ENCODE data around the gene FYB1.

FYB1 gene

GRCh38 chr5:39138892-39139291 lies 80.5 kb downstream of the FYB1 start:
- H3K9me3 ChIP-seq (ENCODE audit: control insufficient read depth in 2 of 2, low read length in 2 of 2), result no peaks in the 10 kb centered on the region
- H3K27ac ChIP-seq (ENCODE audit: low read length), result no peak overlapping the region
- no peaks in the 10 kb centered on the region for H3K36me3 ChIP-seq (ENCODE audit: control insufficient read depth in 2 of 2, insufficient read depth in 2 of 2, low read length in 2 of 2)
- H3K4me1 ChIP-seq (ENCODE audit: control insufficient read depth, insufficient read depth, low read length), result no peaks in the 10 kb centered on the region
- no peak overlapping the region for H3K4me3 ChIP-seq (ENCODE audit: low read length in 2 of 2)
- no peak overlapping the region for H3K9ac ChIP-seq (ENCODE audit: low read length in 2 of 2)
- H3K27me3 ChIP-seq (ENCODE audit: control insufficient read depth in 1 of 2, insufficient read depth in 2 of 2, low read length in 2 of 2), result no peaks in the 10 kb centered on the region

DNA sequence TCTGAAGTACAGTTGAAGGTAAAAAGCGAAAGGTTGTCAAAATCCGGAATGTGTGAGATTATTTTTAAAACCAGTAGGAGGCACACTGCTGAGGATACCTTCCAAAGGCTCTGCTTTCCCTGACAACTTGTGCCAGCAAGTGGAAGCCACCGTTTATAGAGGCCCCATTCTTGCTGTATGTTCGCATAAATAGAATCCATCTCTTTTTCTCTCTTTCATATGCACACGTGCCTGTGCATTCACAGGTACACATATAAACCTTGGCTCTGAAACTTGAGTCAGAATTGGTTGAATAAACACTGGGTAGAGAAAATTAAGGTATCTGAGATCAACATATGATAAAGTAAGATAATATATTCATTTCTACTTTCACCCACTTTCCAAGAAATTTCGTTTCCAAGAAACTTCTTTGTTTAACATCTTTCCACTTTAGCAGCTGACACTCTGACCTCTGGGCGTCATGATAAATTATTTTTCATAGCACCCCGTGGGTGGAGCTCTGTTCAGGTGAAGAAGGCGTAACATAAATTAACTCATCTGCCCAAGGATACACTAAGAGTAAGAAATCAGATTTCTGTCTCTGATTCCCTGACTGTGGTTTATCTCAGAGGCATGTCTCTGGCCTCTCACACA lies 81.4 kb downstream of the FYB1 start:
- H3K27ac ChIP-seq (ENCODE audit: low read length), result no peak overlapping the region
- H3K9ac ChIP-seq (ENCODE audit: low read length in 2 of 2), result no peak overlapping the region
- H3K27me3 ChIP-seq (ENCODE audit: control insufficient read depth in 1 of 2, insufficient read depth in 2 of 2, low read length in 2 of 2), result no peaks in the 10 kb centered on the region
- no peaks in the 10 kb centered on the region for H3K4me1 ChIP-seq (ENCODE audit: control insufficient read depth, insufficient read depth, low read length)
- H3K36me3 ChIP-seq (ENCODE audit: control insufficient read depth in 2 of 2, insufficient read depth in 2 of 2, low read length in 2 of 2), result no peaks in the 10 kb centered on the region
- H3K9me3 ChIP-seq (ENCODE audit: control insufficient read depth in 2 of 2, low read length in 2 of 2), result no peaks in the 10 kb centered on the region
- no peak overlapping the region for H3K4me3 ChIP-seq (ENCODE audit: low read length in 2 of 2)

DNA sequence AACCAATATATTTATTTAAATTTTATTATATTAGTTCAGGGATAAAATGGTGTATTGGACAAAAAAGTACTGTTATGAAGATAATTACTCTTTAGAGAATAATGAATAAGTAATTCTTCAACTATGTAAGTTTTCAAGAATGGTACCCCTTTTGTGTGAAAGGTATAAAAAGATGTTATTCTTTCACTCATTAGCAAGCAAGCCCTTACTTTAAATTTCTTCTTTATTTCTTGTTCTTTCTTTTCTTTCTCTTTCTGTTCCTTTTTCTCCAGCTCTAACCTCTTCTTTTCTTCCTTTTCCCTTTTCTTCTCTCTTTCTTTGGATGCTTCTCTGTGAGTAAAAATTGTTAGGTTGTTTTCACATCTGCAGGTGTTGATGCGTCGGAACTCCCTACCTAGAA lies 82.0 kb downstream of the FYB1 start:
- H3K9ac ChIP-seq (ENCODE audit: low read length in 2 of 2), result no peak overlapping the region
- H3K27ac ChIP-seq (ENCODE audit: low read length), result no peak overlapping the region
- no peaks in the 10 kb centered on the region for H3K27me3 ChIP-seq (ENCODE audit: control insufficient read depth in 1 of 2, insufficient read depth in 2 of 2, low read length in 2 of 2)
- no peaks in the 10 kb centered on the region for H3K4me1 ChIP-seq (ENCODE audit: control insufficient read depth, insufficient read depth, low read length)
- no peaks in the 10 kb centered on the region for H3K9me3 ChIP-seq (ENCODE audit: control insufficient read depth in 2 of 2, low read length in 2 of 2)
- no peaks in the 10 kb centered on the region for H3K36me3 ChIP-seq (ENCODE audit: control insufficient read depth in 2 of 2, insufficient read depth in 2 of 2, low read length in 2 of 2)
- no peak overlapping the region for H3K4me3 ChIP-seq (ENCODE audit: low read length in 2 of 2)

- Histone ChIP-seq H3K4me3 (ENCODE audit: low read length in 2 of 2) (no peak overlapping the region), H3K9me3 (ENCODE audit: control insufficient read depth in 2 of 2, low read length in 2 of 2) (no peaks in the 10 kb centered on the region), H3K36me3 (ENCODE audit: control insufficient read depth in 2 of 2, insufficient read depth in 2 of 2, low read length in 2 of 2) (no peaks in the 10 kb centered on the region), H3K27me3 (ENCODE audit: control insufficient read depth in 1 of 2, insufficient read depth in 2 of 2, low read length in 2 of 2) (no peaks in the 10 kb centered on the region), H3K9ac (ENCODE audit: low read length in 2 of 2) (no peak overlapping the region), H3K4me1 (ENCODE audit: control insufficient read depth, insufficient read depth, low read length) (no peaks in the 10 kb centered on the region), H3K27ac (ENCODE audit: low read length) (no peak overlapping the region)
These were observed 86.6 kb downstream of the FYB1 start for GRCh38 chr5:39132792-39133191.

- no peaks in the 10 kb centered on the region for H3K4me1 ChIP-seq (ENCODE audit: control insufficient read depth, insufficient read depth, low read length)
- H3K9ac ChIP-seq (ENCODE audit: low read length in 2 of 2), result no peak overlapping the region
- H3K27ac ChIP-seq (ENCODE audit: low read length), result no peak overlapping the region
- H3K4me3 ChIP-seq (ENCODE audit: low read length in 2 of 2), result no peak overlapping the region
- no peaks in the 10 kb centered on the region for H3K27me3 ChIP-seq (ENCODE audit: control insufficient read depth in 1 of 2, insufficient read depth in 2 of 2, low read length in 2 of 2)
- H3K36me3 ChIP-seq (ENCODE audit: control insufficient read depth in 2 of 2, insufficient read depth in 2 of 2, low read length in 2 of 2), result no peaks in the 10 kb centered on the region
- no peaks in the 10 kb centered on the region for H3K9me3 ChIP-seq (ENCODE audit: control insufficient read depth in 2 of 2, low read length in 2 of 2)
These were observed 87.3 kb downstream of the FYB1 start for GRCh38 chr5:39132128-39132447.

GRCh38 chr5:39131210-39132127 lies 87.9 kb downstream of the FYB1 start:
- H3K36me3 ChIP-seq (ENCODE audit: control insufficient read depth in 2 of 2, insufficient read depth in 2 of 2, low read length in 2 of 2), result no peaks in the 10 kb centered on the region
- no peak overlapping the region for H3K9ac ChIP-seq (ENCODE audit: low read length in 2 of 2)
- H3K27me3 ChIP-seq (ENCODE audit: control insufficient read depth in 1 of 2, insufficient read depth in 2 of 2, low read length in 2 of 2), result no peaks in the 10 kb centered on the region
- no peak overlapping the region for H3K4me3 ChIP-seq (ENCODE audit: low read length in 2 of 2)
- H3K4me1 ChIP-seq (ENCODE audit: control insufficient read depth, insufficient read depth, low read length), result no peaks in the 10 kb centered on the region
- no peaks in the 10 kb centered on the region for H3K9me3 ChIP-seq (ENCODE audit: control insufficient read depth in 2 of 2, low read length in 2 of 2)
- H3K27ac ChIP-seq (ENCODE audit: low read length), result no peak overlapping the region

- no peak overlapping the region for H3K27ac ChIP-seq (ENCODE audit: low read length)
- H3K36me3 ChIP-seq (ENCODE audit: control insufficient read depth in 2 of 2, insufficient read depth in 2 of 2, low read length in 2 of 2), result no peaks in the 10 kb centered on the region
- no peaks in the 10 kb centered on the region for H3K4me1 ChIP-seq (ENCODE audit: control insufficient read depth, insufficient read depth, low read length)
- H3K4me3 ChIP-seq (ENCODE audit: low read length in 2 of 2), result no peak overlapping the region
- no peaks in the 10 kb centered on the region for H3K9me3 ChIP-seq (ENCODE audit: control insufficient read depth in 2 of 2, low read length in 2 of 2)
- H3K27me3 ChIP-seq (ENCODE audit: control insufficient read depth in 1 of 2, insufficient read depth in 2 of 2, low read length in 2 of 2), result no peaks in the 10 kb centered on the region
- no peak overlapping the region for H3K9ac ChIP-seq (ENCODE audit: low read length in 2 of 2)
These were observed 88.6 kb downstream of the FYB1 start for GRCh38 chr5:39130716-39131115.

- Histone ChIP-seq H3K36me3 (ENCODE audit: control insufficient read depth in 2 of 2, insufficient read depth in 2 of 2, low read length in 2 of 2) (no peaks in the 10 kb centered on the region), H3K4me3 (ENCODE audit: low read length in 2 of 2) (no peak overlapping the region)
These were observed 97.4 kb downstream of the FYB1 start for GRCh38 chr5:39121922-39122321.

GRCh38 chr5:39121315-39121714 lies 98.0 kb downstream of the FYB1 start:
- Histone ChIP-seq H3K9ac (ENCODE audit: low read length in 2 of 2) (no peak overlapping the region), H3K9me3 (ENCODE audit: control insufficient read depth in 2 of 2, low read length in 2 of 2) (no peaks in the 10 kb centered on the region), H3K4me1 (ENCODE audit: control insufficient read depth, insufficient read depth, low read length) (no peaks in the 10 kb centered on the region), H3K4me3 (ENCODE audit: low read length in 2 of 2) (no peak overlapping the region), H3K36me3 (ENCODE audit: control insufficient read depth in 2 of 2, insufficient read depth in 2 of 2, low read length in 2 of 2) (no peaks in the 10 kb centered on the region), H3K27me3 (ENCODE audit: control insufficient read depth in 1 of 2, insufficient read depth in 2 of 2, low read length in 2 of 2) (no peaks in the 10 kb centered on the region), H3K27ac (ENCODE audit: low read length) (no peak overlapping the region)

More at GRCh38 chr5:39121922-39122321, 97.4 kb downstream of the FYB1 start:
- no peak overlapping the region for H3K9ac ChIP-seq (ENCODE audit: low read length in 2 of 2)
- H3K4me1 ChIP-seq (ENCODE audit: control insufficient read depth, insufficient read depth, low read length), result no peaks in the 10 kb centered on the region
- no peaks in the 10 kb centered on the region for H3K9me3 ChIP-seq (ENCODE audit: control insufficient read depth in 2 of 2, low read length in 2 of 2)
- H3K27me3 ChIP-seq (ENCODE audit: control insufficient read depth in 1 of 2, insufficient read depth in 2 of 2, low read length in 2 of 2), result no peaks in the 10 kb centered on the region
- no peak overlapping the region for H3K27ac ChIP-seq (ENCODE audit: low read length)

- no peaks in the 10 kb centered on the region for H3K27me3 ChIP-seq (ENCODE audit: control insufficient read depth in 1 of 2, insufficient read depth in 2 of 2, low read length in 2 of 2)
- H3K27ac ChIP-seq (ENCODE audit: low read length), result no peak overlapping the region
- H3K4me3 ChIP-seq (ENCODE audit: low read length in 2 of 2), result no peak overlapping the region
- H3K4me1 ChIP-seq (ENCODE audit: control insufficient read depth, insufficient read depth, low read length), result no peaks in the 10 kb centered on the region
- H3K36me3 ChIP-seq (ENCODE audit: control insufficient read depth in 2 of 2, insufficient read depth in 2 of 2, low read length in 2 of 2), result no peaks in the 10 kb centered on the region
- no peak overlapping the region for H3K9ac ChIP-seq (ENCODE audit: low read length in 2 of 2)
- no peaks in the 10 kb centered on the region for H3K9me3 ChIP-seq (ENCODE audit: control insufficient read depth in 2 of 2, low read length in 2 of 2)
These were observed 99.3 kb downstream of the FYB1 start for GRCh38 chr5:39120052-39120420.

GRCh38 chr5:39119404-39120051 lies 99.8 kb downstream of the FYB1 start:
- Histone ChIP-seq H3K9me3 (ENCODE audit: control insufficient read depth in 2 of 2, low read length in 2 of 2) (no peaks in the 10 kb centered on the region), H3K27me3 (ENCODE audit: control insufficient read depth in 1 of 2, insufficient read depth in 2 of 2, low read length in 2 of 2) (no peaks in the 10 kb centered on the region), H3K4me1 (ENCODE audit: control insufficient read depth, insufficient read depth, low read length) (no peaks in the 10 kb centered on the region), H3K9ac (ENCODE audit: low read length in 2 of 2) (no peak overlapping the region), H3K36me3 (ENCODE audit: control insufficient read depth in 2 of 2, insufficient read depth in 2 of 2, low read length in 2 of 2) (no peaks in the 10 kb centered on the region), H3K4me3 (ENCODE audit: low read length in 2 of 2) (no peak overlapping the region), H3K27ac (ENCODE audit: low read length) (no peak overlapping the region)

Measured in stomach smooth muscle (tissue), 2 donors.